Activated T-cell treated with anti-CD3 and anti-CD28 coated beads, Interleukin-2, amount 50 U/mL, for 24 hours (primary cell): Measurements from ENCODE around the gene CRYGD.
"Not testable (repeated sequence)": the region's sequence is repeated elsewhere in the genome, so short reads cannot be mapped to it uniquely, and the experiment has no call there.

Experiments used
- DNase-seq: peaks from one replicate; pipeline ENCODE4 v3.0.0-alpha.2; 2020
- H3K27ac Mint-ChIP-seq: 2 replicates; pipeline ENCODE4 v1.8.0; 2020; ENCODE audit warnings: mild to moderate bottlenecking, mixed read lengths
- H3K27me3 Mint-ChIP-seq: 2 replicates; pipeline ENCODE4 v1.8.0; 2020; ENCODE audit warnings: mixed read lengths
- H3K36me3 Mint-ChIP-seq: 2 replicates; pipeline ENCODE4 v1.8.0; 2020; ENCODE audit warnings: low read depth, mixed read lengths
- H3K4me1 Mint-ChIP-seq: 2 replicates; pipeline ENCODE4 v1.8.0; 2020; ENCODE audit warnings: low read depth, mixed read lengths
- H3K4me3 Mint-ChIP-seq: 2 replicates; pipeline ENCODE4 v1.8.0; 2020; ENCODE audit warnings: mild to moderate bottlenecking, moderate library complexity, mixed read lengths
- H3K9me3 Mint-ChIP-seq: 2 replicates; pipeline ENCODE4 v1.8.0; 2020; ENCODE audit warnings: mixed read lengths

CRYGD gene

GRCh38 chr2:208124013-208124715 lies at the start of gene CRYGD:
CRYGD (minus strand) TSS chr2:208124524; CDS start chr2:208124473, 51 bp downstream.
- H3K9me3 Mint-ChIP-seq, H3K27ac Mint-ChIP-seq, H3K36me3 Mint-ChIP-seq: not testable (repeated sequence)
- peak within 1 kb of the TSS; percentile 46 for H3K4me3 Mint-ChIP-seq
- H3K27me3 Mint-ChIP-seq, result peaks cover 40% of the 10 kb centered on the region
- peak; percentile 35 for DNase-seq
- H3K4me1 Mint-ChIP-seq, result peaks cover 13% of the 10 kb centered on the region

- Mint-ChIP-seq H3K27me3 (peaks cover 10% of the 10 kb centered on the region), H3K4me1 (peaks cover 3% of the 10 kb centered on the region), H3K36me3 (no peaks in the 10 kb centered on the region), H3K4me3 (no peak overlapping the region), H3K9me3 (no peaks in the 10 kb centered on the region), H3K27ac (no peak overlapping the region)
- DNase-seq, result no peak
Measured at GRCh38 chr2:208172125-208172524, 47.8 kb upstream of the CRYGD start.

- H3K27me3 Mint-ChIP-seq, result peaks cover 10% of the 10 kb centered on the region
- no peaks in the 10 kb centered on the region for H3K36me3 Mint-ChIP-seq
- H3K27ac Mint-ChIP-seq, result no peak overlapping the region
- no peak for DNase-seq
- H3K9me3 Mint-ChIP-seq, result no peaks in the 10 kb centered on the region
- no peak overlapping the region for H3K4me3 Mint-ChIP-seq
- no peaks in the 10 kb centered on the region for H3K4me1 Mint-ChIP-seq
Measured at GRCh38 chr2:208164951-208165755, 40.8 kb upstream of the CRYGD start.

- no peak within 1 kb of the TSS for H3K27ac Mint-ChIP-seq
- H3K36me3 Mint-ChIP-seq, result no peaks in the 10 kb centered on the region
- H3K4me1 Mint-ChIP-seq, result no peaks in the 10 kb centered on the region
- no peak within 1 kb of the TSS for H3K4me3 Mint-ChIP-seq
- no peaks in the 10 kb centered on the region for H3K9me3 Mint-ChIP-seq
- DNase-seq, result no peak
- peaks cover 10% of the 10 kb centered on the region for H3K27me3 Mint-ChIP-seq
Measured at GRCh38 chr2:208163489-208163888, 39.2 kb upstream of the CRYGD start, which contains the start of gene CRYGA. CRYGA (minus strand) TSS chr2:208163589; CDS start chr2:208163556, 33 bp downstream.

GRCh38 chr2:208156439-208156838 lies 32.1 kb upstream of the CRYGD start:
- no peak overlapping the region for H3K27ac Mint-ChIP-seq
- no peaks in the 10 kb centered on the region for H3K36me3 Mint-ChIP-seq
- H3K4me3 Mint-ChIP-seq, result no peak overlapping the region
- H3K27me3 Mint-ChIP-seq, result peaks cover 3% of the 10 kb centered on the region
- DNase-seq, result no peak
- H3K9me3 Mint-ChIP-seq, result no peaks in the 10 kb centered on the region
- no peaks in the 10 kb centered on the region for H3K4me1 Mint-ChIP-seq

GRCh38 chr2:208153156-208153555 lies 28.8 kb upstream of the CRYGD start:
- H3K27ac Mint-ChIP-seq, result no peak overlapping the region
- no peaks in the 10 kb centered on the region for H3K9me3 Mint-ChIP-seq
- no peaks in the 10 kb centered on the region for H3K4me1 Mint-ChIP-seq
- no peak for DNase-seq
- peaks cover 2% of the 10 kb centered on the region for H3K27me3 Mint-ChIP-seq
- no peaks in the 10 kb centered on the region for H3K36me3 Mint-ChIP-seq
- H3K4me3 Mint-ChIP-seq, result no peak overlapping the region

- peaks cover 2% of the 10 kb centered on the region for H3K27me3 Mint-ChIP-seq
- H3K4me3 Mint-ChIP-seq, result no peak overlapping the region
- H3K27ac Mint-ChIP-seq, result no peak overlapping the region
- H3K9me3 Mint-ChIP-seq, result no peaks in the 10 kb centered on the region
- no peaks in the 10 kb centered on the region for H3K4me1 Mint-ChIP-seq
- DNase-seq, result no peak
- H3K36me3 Mint-ChIP-seq, result no peaks in the 10 kb centered on the region
Measured at GRCh38 chr2:208150956-208151355, 26.6 kb upstream of the CRYGD start.

- Mint-ChIP-seq H3K27ac (no peak overlapping the region), H3K36me3 (no peaks in the 10 kb centered on the region), H3K9me3 (no peaks in the 10 kb centered on the region), H3K4me1 (no peaks in the 10 kb centered on the region), H3K4me3 (no peak overlapping the region), H3K27me3 (peaks cover 2% of the 10 kb centered on the region)
- DNase-seq, result no peak
Measured at GRCh38 chr2:208150094-208150493, 25.8 kb upstream of the CRYGD start.

- H3K36me3 Mint-ChIP-seq, result no peaks in the 10 kb centered on the region
- H3K27me3 Mint-ChIP-seq, result peaks cover 2% of the 10 kb centered on the region
- H3K4me3 Mint-ChIP-seq, result no peak overlapping the region
- no peak for DNase-seq
- H3K27ac Mint-ChIP-seq, result no peak overlapping the region
- H3K9me3 Mint-ChIP-seq, result no peaks in the 10 kb centered on the region
- H3K4me1 Mint-ChIP-seq, result no peaks in the 10 kb centered on the region
Measured at GRCh38 chr2:208148803-208149202, 24.5 kb upstream of the CRYGD start.

DNA sequence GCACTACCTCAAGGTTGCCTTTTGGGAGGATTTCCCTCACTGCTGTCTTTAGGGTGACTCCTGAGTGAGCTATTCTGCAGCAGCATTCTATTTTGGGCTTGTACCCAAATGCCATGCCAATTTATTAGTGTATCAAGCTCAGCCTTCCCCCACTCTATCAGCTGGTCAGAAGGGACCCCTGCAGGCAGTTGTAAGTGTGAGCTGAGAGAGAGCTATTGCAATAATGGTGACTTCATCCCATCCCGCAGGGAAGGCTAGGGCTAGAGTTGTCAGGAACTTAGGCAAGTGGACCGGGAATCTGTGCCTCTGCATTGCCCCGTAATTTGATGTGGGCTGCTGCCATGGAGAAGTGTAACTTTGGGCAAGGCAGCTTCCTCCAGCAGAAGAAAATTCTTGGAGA lies 23.4 kb upstream of the CRYGD start:
- Mint-ChIP-seq H3K4me3 (no peak overlapping the region), H3K27me3 (peaks cover 2% of the 10 kb centered on the region), H3K27ac (no peak overlapping the region), H3K9me3 (no peaks in the 10 kb centered on the region), H3K36me3 (no peaks in the 10 kb centered on the region), H3K4me1 (no peaks in the 10 kb centered on the region)
- DNase-seq, result no peak

- Mint-ChIP-seq H3K9me3 (no peaks in the 10 kb centered on the region), H3K27ac (no peak overlapping the region), H3K27me3 (peaks cover 2% of the 10 kb centered on the region), H3K36me3 (no peaks in the 10 kb centered on the region), H3K4me1 (no peaks in the 10 kb centered on the region), H3K4me3 (no peak overlapping the region)
- DNase-seq, result no peak
Measured at GRCh38 chr2:208147008-208147407, 22.7 kb upstream of the CRYGD start.

DNA sequence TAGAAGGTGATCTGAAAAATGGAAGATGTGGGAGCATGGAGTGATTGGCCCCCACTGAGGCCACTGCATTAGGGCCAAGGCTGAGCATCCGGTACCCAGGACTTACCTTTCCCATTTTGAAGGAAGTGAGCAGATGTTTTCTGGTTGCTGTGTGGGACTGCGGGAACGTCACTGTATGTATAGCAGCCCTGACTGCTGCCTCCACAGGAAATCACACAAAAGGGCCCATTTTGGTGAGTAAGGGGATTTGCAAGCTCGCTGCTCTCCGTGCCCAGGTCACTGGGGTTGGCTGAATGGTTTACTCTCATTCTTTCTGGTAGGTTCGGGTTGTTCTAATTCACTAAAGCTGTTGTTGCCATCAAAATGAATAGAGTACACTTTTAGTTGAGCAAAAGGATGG lies 21.7 kb upstream of the CRYGD start, which contains the start of gene CRYGB:
CRYGB (minus strand) TSS at position 153 of the 400 bp plus-strand sequence; CDS start at position 115, 38 bp downstream.
- Mint-ChIP-seq H3K36me3 (no peaks in the 10 kb centered on the region), H3K4me1 (no peaks in the 10 kb centered on the region), H3K4me3 (no peak within 1 kb of the TSS), H3K27me3 (peaks cover 2% of the 10 kb centered on the region), H3K9me3 (no peaks in the 10 kb centered on the region), H3K27ac (no peak within 1 kb of the TSS)
- DNase-seq, result no peak

DNA sequence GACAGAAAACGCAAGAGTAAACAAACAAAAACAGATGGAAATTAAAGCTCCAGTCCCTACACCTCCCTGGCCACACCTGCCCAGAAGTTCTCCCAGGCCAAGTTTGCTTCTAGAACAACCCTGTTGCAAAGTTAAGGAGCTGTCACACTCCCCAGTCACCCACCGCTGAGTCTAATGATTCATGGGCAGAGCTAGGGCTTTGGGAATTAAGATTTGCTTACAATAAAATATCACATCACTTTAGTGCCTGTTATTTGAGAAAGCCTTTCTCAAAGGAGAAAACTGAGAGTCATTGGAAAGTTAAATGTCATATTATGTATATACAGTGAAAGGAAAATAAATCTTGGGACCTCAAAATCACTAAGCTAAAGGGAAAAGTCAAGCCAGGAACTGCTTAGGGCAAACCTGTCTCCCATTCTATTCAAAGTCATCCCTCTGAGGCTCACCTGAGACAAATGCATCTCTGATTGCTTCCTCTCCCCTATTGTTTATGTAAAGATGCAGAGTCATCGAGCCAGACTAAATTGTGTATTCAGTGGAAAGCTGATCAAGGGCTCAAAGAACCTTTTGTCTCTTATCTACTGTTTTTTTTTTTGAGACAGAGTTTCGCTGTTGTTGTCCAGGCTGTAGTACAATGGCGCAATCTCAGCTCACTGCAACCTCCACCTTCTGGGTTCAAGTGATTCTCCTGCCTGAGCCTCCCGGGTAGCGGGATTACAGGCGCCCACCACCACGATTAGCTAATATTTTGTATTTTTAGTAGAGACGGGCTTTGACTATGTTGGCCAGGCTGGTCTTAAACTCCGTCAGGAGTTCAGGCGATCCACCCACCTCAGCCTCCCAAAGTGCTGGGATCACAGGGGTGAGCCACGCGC lies 18.8 kb upstream of the CRYGD start:
- Mint-ChIP-seq H3K4me3 (no peak overlapping the region), H3K4me1 (no peaks in the 10 kb centered on the region), H3K27ac (no peak overlapping the region), H3K36me3 (no peaks in the 10 kb centered on the region), H3K9me3 (peaks cover 3% of the 10 kb centered on the region), H3K27me3 (no peaks in the 10 kb centered on the region)
- DNase-seq, result no peak

DNA sequence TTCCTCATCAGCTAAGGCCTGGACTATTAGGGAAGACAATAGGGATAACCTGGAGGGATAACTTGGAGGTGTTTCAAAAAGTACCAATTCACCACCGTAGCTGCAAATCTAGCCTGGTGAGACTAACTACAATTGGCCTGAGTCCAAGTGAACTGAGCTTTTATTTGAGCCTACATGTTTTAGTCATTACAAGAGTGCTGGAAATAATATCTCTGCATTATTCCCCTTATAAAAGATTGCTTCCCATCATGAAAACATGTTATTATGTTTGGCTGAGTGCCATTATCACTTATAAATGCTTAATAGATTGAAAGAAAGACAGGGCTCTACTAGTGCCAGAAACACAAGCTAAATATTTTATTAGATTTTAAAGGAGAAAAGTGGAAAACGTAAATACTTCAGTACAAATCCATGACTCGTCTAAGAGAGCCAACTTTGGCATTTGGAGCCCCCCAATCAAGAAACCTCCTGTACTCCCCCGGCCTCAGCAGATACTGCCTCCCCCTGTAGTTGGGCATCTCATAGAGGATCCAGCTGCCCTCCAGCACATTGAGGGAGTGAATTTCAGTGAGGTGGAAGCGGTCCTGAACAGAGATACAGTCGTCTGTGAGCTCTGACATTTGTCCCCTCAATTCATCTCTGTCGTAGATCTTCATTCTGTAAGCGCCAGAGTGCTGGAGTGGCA lies 18.1 kb upstream of the CRYGD start:
- H3K4me1 Mint-ChIP-seq, result no peaks in the 10 kb centered on the region
- no peaks in the 10 kb centered on the region for H3K36me3 Mint-ChIP-seq
- no peak overlapping the region for H3K4me3 Mint-ChIP-seq
- H3K27me3 Mint-ChIP-seq, result no peaks in the 10 kb centered on the region
- no peak for DNase-seq
- peaks cover 6% of the 10 kb centered on the region for H3K9me3 Mint-ChIP-seq
- H3K27ac Mint-ChIP-seq, result no peak overlapping the region
